GM19099 (cell line): Measurements from ENCODE around the gene STARD10.
A peak's percentile ranks its signal among the peaks of the same experiment; 100 is the strongest.

ENCODE experiments used
- POLR2A ChIP-seq: IDR thresholded peaks from 3 replicates; pipeline ENCODE4 v1.6.1; 2011; ENCODE audit warnings: low read depth; ENCODE audit not compliant: insufficient read length; ENCODE audit errors: extremely low read depth

Gene STARD10

GRCh38 chr11:72726266-72727220 is 67.3 kb downstream of the STARD10 start:
- no peak for TF ChIP-seq POLR2A

- no peak for TF ChIP-seq POLR2A
Observed at GRCh38 chr11:72725724-72726028, 68.2 kb downstream of the STARD10 start.

GRCh38 chr11:72724851-72725723 is 68.8 kb downstream of the STARD10 start:
- no peak for TF ChIP-seq POLR2A

- TF ChIP-seq POLR2A = no peak
Observed at GRCh38 chr11:72724021-72724551, 69.8 kb downstream of the STARD10 start.

- TF ChIP-seq POLR2A = no peak
Observed at GRCh38 chr11:72723508-72723907, 70.3 kb downstream of the STARD10 start.

- peak; percentile 78 for TF ChIP-seq POLR2A
Observed at GRCh38 chr11:72722050-72722748, 71.6 kb downstream of the STARD10 start.

- TF ChIP-seq POLR2A = no peak
Observed at GRCh38 chr11:72721689-72722049, 72.2 kb downstream of the STARD10 start.

GRCh38 chr11:72721276-72721675 is 72.6 kb downstream of the STARD10 start:
- TF ChIP-seq POLR2A = no peak

- no peak for TF ChIP-seq POLR2A
Observed at GRCh38 chr11:72720784-72721183, 73.1 kb downstream of the STARD10 start.

GRCh38 chr11:72720047-72720446 is 73.8 kb downstream of the STARD10 start:
- no peak for TF ChIP-seq POLR2A

- no peak for TF ChIP-seq POLR2A
Observed at GRCh38 chr11:72719551-72719950, 74.3 kb downstream of the STARD10 start.

GRCh38 chr11:72719144-72719543 is 74.7 kb downstream of the STARD10 start:
- no peak for TF ChIP-seq POLR2A

- no peak for TF ChIP-seq POLR2A
Observed at GRCh38 chr11:72718101-72718501, 75.7 kb downstream of the STARD10 start.

GRCh38 chr11:72716788-72717435 is 76.9 kb downstream of the STARD10 start:
- TF ChIP-seq POLR2A = no peak
